Suprapubic skin (tissue), 4 donors: ENCODE measurements around the gene HDC.

ENCODE experiments used
- EP300 ChIP-seq: sonication (generic); formaldehyde crosslinking; IDR thresholded peaks from one replicate; pipeline ENCODE4 v1.6.1; 2017; ENCODE audit warnings: antibody characterized with exemption
- POLR2A ChIP-seq, 2 donors: fragments of 450-650 bp; IDR thresholded peaks; one replicate each; pipeline ENCODE4 v1.6.1; 2017; ENCODE audit warnings: antibody characterized with exemption in 2 of 2, mild to moderate bottlenecking in 2 of 2, moderate library complexity in 2 of 2
- POLR2AphosphoS5 ChIP-seq, 3 donors: sonication (generic); formaldehyde crosslinking; IDR thresholded peaks; one replicate each; pipeline ENCODE4 v1.6.1; 2017; ENCODE audit warnings: antibody characterized with exemption in 3 of 3
- TF ChIP-seq, protein P1 (sequence below), 2 donors: fragments of 200-600 bp in 1 of 2; fragments of 450-650 bp in 1 of 2; sonication (generic) in 1 of 2; IDR thresholded peaks; one replicate each; pipeline ENCODE4 v1.5.1; 2016 to 2019; ENCODE audit warnings: antibody characterized with exemption in 2 of 2, mild to moderate bottlenecking in 1 of 2, moderate library complexity in 1 of 2

DNA sequence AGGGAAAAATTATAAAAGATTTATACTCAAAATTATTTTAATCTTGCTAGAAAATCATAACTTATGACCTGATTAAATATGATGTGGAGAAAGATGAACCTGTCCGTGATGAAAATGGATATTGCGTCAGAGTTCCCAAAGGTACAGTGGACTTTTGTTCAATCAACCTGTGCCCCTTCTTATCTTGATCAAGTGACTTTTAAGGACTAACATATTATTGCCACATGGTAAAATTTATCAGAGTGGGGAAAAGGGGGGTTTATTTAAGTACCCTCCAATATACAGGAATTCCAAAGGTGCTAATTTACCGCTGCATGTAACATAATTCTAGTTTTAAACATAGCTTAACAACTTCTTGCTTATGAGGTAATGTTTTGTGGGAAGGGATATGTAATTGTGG, 39.6 kb downstream of the HDC start:
- no peak for TF ChIP-seq POLR2A (IDR thresholded peaks at IDR 0.05)
- TF ChIP-seq, protein P1, sequence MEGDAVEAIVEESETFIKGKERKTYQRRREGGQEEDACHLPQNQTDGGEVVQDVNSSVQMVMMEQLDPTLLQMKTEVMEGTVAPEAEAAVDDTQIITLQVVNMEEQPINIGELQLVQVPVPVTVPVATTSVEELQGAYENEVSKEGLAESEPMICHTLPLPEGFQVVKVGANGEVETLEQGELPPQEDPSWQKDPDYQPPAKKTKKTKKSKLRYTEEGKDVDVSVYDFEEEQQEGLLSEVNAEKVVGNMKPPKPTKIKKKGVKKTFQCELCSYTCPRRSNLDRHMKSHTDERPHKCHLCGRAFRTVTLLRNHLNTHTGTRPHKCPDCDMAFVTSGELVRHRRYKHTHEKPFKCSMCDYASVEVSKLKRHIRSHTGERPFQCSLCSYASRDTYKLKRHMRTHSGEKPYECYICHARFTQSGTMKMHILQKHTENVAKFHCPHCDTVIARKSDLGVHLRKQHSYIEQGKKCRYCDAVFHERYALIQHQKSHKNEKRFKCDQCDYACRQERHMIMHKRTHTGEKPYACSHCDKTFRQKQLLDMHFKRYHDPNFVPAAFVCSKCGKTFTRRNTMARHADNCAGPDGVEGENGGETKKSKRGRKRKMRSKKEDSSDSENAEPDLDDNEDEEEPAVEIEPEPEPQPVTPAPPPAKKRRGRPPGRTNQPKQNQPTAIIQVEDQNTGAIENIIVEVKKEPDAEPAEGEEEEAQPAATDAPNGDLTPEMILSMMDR (IDR thresholded peaks at IDR 0.05) = no peak
- no peak for TF ChIP-seq POLR2AphosphoS5 (IDR thresholded peaks at IDR 0.05)
- TF ChIP-seq EP300 = no peak
